22Rv1 (cell line): ENCODE data around the gene ETNK1.

Experiments
- ZFX ChIP-seq: fragments of 450-650 bp; IDR thresholded peaks from 2 replicates; pipeline ENCODE4 v1.6.1; 2017; ENCODE audit warnings: antibody characterized with exemption, borderline replicate concordance
- TF ChIP-seq, protein P1 (sequence below): fragments of 450-650 bp; IDR thresholded peaks from 2 replicates; pipeline ENCODE4 v1.5.1; 2017; ENCODE audit warnings: mild to moderate bottlenecking

GRCh38 chr12:22615963-22616501, 8.9 kb upstream of the ETNK1 start:
- TF ChIP-seq, protein P1, sequence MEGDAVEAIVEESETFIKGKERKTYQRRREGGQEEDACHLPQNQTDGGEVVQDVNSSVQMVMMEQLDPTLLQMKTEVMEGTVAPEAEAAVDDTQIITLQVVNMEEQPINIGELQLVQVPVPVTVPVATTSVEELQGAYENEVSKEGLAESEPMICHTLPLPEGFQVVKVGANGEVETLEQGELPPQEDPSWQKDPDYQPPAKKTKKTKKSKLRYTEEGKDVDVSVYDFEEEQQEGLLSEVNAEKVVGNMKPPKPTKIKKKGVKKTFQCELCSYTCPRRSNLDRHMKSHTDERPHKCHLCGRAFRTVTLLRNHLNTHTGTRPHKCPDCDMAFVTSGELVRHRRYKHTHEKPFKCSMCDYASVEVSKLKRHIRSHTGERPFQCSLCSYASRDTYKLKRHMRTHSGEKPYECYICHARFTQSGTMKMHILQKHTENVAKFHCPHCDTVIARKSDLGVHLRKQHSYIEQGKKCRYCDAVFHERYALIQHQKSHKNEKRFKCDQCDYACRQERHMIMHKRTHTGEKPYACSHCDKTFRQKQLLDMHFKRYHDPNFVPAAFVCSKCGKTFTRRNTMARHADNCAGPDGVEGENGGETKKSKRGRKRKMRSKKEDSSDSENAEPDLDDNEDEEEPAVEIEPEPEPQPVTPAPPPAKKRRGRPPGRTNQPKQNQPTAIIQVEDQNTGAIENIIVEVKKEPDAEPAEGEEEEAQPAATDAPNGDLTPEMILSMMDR: no peak
- no peak for TF ChIP-seq ZFX
